Bronchial epithelial cell (primary cell): ENCODE results near the gene UMOD. TPM values are rescaled to one million over a fixed set of nuclear protein-coding genes. Genes with fewer than 3 reads are reported as not detected.
"Not testable (repeated sequence)": the region's sequence is repeated elsewhere in the genome, so short reads cannot be mapped to it uniquely, and the experiment has no call there.

Source experiments
- DNase-seq: peaks from one replicate; pipeline ENCODE4 v3.0.0-alpha.2; 2010; ENCODE audit warnings: low read depth
- FAIRE-seq: peaks from 2 replicates; lab custom pipeline; 2011; peaks lifted over from hg19 to GRCh38; lab: Jason Lieb, UNC
- H3K27me3 ChIP-seq: 2 replicates; pipeline ENCODE4 v1.5.1; 2011; ENCODE audit warnings: low read length; ENCODE audit not compliant: control insufficient read depth, insufficient read depth
- H3K36me3 ChIP-seq: 2 replicates; pipeline ENCODE4 v1.5.1; 2011; ENCODE audit warnings: low read length; ENCODE audit not compliant: control insufficient read depth, insufficient read depth
- H3K4me3 ChIP-seq: 2 replicates; pipeline ENCODE4 v1.5.1; 2011; ENCODE audit warnings: mild to moderate bottlenecking, low read depth, low read length, control low read depth
- total RNA-seq: library from RNA; depleted of rRNA; stranded (reverse); fragments of >200 nt; gene quantifications from 2 replicates; pipeline ENCODE4 v1.2.1, GENCODE V29; 2014
- TF ChIP-seq, protein P1 (sequence below): IDR thresholded peaks from 2 replicates; pipeline ENCODE4 v1.5.1; 2011; ENCODE audit warnings: mild to moderate bottlenecking, moderate library complexity, low read length, control low read depth, inconsistent platforms; ENCODE audit not compliant: insufficient read depth, severe bottlenecking

Gene UMOD
- total RNA-seq, 1 donor from 2014 or later = not detected

- TF ChIP-seq, protein P1, sequence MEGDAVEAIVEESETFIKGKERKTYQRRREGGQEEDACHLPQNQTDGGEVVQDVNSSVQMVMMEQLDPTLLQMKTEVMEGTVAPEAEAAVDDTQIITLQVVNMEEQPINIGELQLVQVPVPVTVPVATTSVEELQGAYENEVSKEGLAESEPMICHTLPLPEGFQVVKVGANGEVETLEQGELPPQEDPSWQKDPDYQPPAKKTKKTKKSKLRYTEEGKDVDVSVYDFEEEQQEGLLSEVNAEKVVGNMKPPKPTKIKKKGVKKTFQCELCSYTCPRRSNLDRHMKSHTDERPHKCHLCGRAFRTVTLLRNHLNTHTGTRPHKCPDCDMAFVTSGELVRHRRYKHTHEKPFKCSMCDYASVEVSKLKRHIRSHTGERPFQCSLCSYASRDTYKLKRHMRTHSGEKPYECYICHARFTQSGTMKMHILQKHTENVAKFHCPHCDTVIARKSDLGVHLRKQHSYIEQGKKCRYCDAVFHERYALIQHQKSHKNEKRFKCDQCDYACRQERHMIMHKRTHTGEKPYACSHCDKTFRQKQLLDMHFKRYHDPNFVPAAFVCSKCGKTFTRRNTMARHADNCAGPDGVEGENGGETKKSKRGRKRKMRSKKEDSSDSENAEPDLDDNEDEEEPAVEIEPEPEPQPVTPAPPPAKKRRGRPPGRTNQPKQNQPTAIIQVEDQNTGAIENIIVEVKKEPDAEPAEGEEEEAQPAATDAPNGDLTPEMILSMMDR = no peak
These were observed 27.5 kb downstream of the UMOD start for GRCh38 chr16:20325005-20325404.

DNA sequence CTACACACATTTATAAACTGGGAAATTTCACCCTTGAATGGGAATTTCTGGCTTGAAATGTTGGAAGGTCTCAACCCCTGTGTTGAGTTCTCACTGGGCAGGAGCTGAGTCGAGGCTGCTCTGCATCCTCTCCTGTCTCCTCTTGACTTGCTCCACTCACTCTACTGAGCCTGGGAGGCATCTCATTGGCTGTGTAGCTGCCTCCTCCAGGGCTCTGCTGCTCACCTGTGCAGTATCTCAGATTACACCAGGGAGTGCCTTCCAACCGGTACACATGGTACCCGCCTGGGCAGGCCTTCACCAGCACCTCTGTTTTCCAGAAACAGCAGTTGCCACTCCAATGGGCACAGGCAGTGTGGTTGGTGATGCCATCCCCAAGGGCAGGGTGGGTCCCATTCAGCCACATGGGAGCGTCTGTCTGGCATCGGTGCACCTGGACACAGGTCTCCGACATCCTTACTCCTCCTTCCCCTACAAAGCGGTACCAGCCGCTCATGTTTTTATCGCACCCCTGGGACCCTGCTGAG lies 28.9 kb downstream of the UMOD start:
- Histone ChIP-seq H3K4me3 (no peak overlapping the region), H3K27me3 (no peaks in the 10 kb centered on the region), H3K36me3 (no peaks in the 10 kb centered on the region)
- TF ChIP-seq, protein P1 = no peak
- DNase-seq (no peak), FAIRE-seq (no peak)

More at GRCh38 chr16:20325005-20325404, 27.5 kb downstream of the UMOD start:
- FAIRE-seq = no peak
- DNase-seq = no peak
- no peak overlapping the region for H3K4me3 ChIP-seq
- no peaks in the 10 kb centered on the region for H3K36me3 ChIP-seq
- no peaks in the 10 kb centered on the region for H3K27me3 ChIP-seq

- TF ChIP-seq, protein P1 = no peak
- H3K27me3 ChIP-seq = no peaks in the 10 kb centered on the region
- DNase-seq (no peak), FAIRE-seq (no peak)
- H3K36me3 ChIP-seq = no peaks in the 10 kb centered on the region
- no peak overlapping the region for H3K4me3 ChIP-seq
These were observed 29.8 kb downstream of the UMOD start for GRCh38 chr16:20322696-20323095.

DNA sequence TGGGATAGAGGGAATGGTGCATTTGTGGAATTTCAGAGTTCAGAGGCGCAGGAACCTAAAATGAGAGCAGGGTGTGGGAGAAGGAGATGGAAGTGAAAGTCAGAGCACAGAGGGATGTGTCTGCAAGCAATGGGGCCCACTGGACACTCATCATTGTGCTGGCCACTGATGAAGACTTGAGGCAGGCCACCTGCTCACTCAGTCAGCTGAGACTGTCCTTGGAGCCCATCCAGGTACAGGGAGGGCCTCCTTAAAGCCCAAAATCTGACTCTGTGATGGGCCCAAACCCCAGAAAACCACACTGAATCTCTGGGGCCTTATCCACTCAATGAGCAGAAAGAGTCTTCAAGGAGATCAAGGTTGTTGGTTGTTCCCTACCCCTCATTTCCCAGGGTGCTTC lies 30.8 kb downstream of the UMOD start:
- H3K27me3 ChIP-seq = no peaks in the 10 kb centered on the region
- H3K36me3 ChIP-seq = no peaks in the 10 kb centered on the region
- TF ChIP-seq, protein P1 = no peak
- FAIRE-seq (peak; percentile 18), DNase-seq (no peak)
- H3K4me3 ChIP-seq = no peak overlapping the region

DNA sequence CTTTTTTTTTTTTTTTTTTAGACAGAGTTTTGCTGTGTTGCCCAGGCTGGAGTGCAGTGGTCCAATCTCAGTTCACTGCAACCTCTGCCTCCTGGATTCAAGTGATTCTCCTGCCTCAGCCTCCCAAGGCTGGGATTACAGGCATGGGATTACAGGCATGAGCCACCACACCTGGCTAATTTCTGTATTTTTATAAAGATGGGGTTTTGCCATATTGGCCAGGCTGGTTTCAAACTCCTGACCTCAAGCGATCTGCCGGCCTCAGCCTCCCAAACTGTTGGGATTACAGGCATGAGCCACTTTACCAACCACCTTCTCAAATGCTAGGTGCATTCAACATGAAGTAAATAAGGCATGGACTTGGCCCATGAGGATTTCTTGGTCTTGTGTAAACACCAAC lies 31.5 kb downstream of the UMOD start:
- not testable (repeated sequence) for H3K36me3 ChIP-seq, FAIRE-seq, H3K27me3 ChIP-seq, DNase-seq, H3K4me3 ChIP-seq

DNA sequence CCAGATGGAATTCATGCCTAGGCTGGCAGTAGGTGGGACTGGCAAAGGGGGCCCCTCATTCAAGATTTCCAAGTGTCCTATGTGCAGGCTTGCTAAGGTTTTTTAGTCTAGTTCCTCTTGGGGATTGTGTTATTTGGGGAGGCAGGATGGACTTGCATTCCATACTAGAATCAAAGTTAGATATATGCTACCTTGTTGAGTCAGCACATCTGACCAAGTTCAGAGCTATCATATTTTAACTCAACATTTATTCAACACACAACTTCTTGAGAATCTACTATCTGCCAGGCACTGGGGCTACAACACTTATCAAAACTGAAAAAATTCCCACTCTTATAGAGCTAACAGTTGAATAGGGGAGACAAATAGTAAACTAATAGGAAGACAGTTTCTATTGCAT lies 31.9 kb downstream of the UMOD start:
- H3K27me3 ChIP-seq = no peaks in the 10 kb centered on the region
- H3K4me3 ChIP-seq = no peak overlapping the region
- DNase-seq = no peak
- TF ChIP-seq, protein P1 = no peak
- no peak for FAIRE-seq
- no peaks in the 10 kb centered on the region for H3K36me3 ChIP-seq
